GM12892 (cell line): ENCODE data around the gene CCL8.

ENCODE experiments used
- POLR2A ChIP-seq: IDR thresholded peaks from 2 replicates; pipeline ENCODE4 v1.6.1; 2011; ENCODE audit warnings: low read depth, low read length, control low read depth
- TAF1 ChIP-seq: IDR thresholded peaks from 2 replicates; pipeline ENCODE4 v1.6.1; 2011; ENCODE audit warnings: low read depth, mild to moderate bottlenecking, control low read depth, low read length, borderline replicate concordance

- no peak for TF ChIP-seq POLR2A
- no peak for TF ChIP-seq TAF1
These were observed 39.4 kb downstream of the CCL8 start for GRCh38 chr17:34358631-34359030.
